ENCODE results near the gene ROR1.

The ROR1 gene

GRCh38 chr1:63773815-63774616 lies at the start of gene ROR1:
ROR1 (plus strand) TSS chr1:63774017.
- no peak for FAIRE-seq
- DNase-seq (ENCODE audit: low spot score): peak; percentile 79

GRCh38 chr1:63724375-63724899 lies 49.4 kb upstream of the ROR1 start:
- no peak for DNase-seq (ENCODE audit: low spot score)
- FAIRE-seq: no peak

- DNase-seq (ENCODE audit: low spot score) (no peak), FAIRE-seq (no peak)
These were observed 45.1 kb upstream of the ROR1 start for GRCh38 chr1:63728611-63729226.

- no peak for FAIRE-seq
- no peak for DNase-seq (ENCODE audit: low spot score)
These were observed 44.6 kb upstream of the ROR1 start for GRCh38 chr1:63729227-63729620.

- FAIRE-seq (no peak), DNase-seq (ENCODE audit: low spot score) (peak; percentile 66)
These were observed 43.6 kb upstream of the ROR1 start for GRCh38 chr1:63730211-63730610.

GRCh38 chr1:63731117-63732043 lies 42.4 kb upstream of the ROR1 start:
- peak; percentile 99 for DNase-seq (ENCODE audit: low spot score)
- peak; percentile 96 for FAIRE-seq

GRCh38 chr1:63732666-63733065 lies 41.2 kb upstream of the ROR1 start:
- FAIRE-seq (no peak), DNase-seq (ENCODE audit: low spot score) (peak; percentile 69)

GRCh38 chr1:63738772-63739171 lies 35.0 kb upstream of the ROR1 start:
- FAIRE-seq: no peak
- no peak for DNase-seq (ENCODE audit: low spot score)

GRCh38 chr1:63739452-63739851 lies 34.4 kb upstream of the ROR1 start:
- DNase-seq (ENCODE audit: low spot score) (no peak), FAIRE-seq (no peak)

GRCh38 chr1:63740432-63740831 lies 33.4 kb upstream of the ROR1 start:
- FAIRE-seq: no peak

GRCh38 chr1:63742526-63742925 lies 31.3 kb upstream of the ROR1 start:
- FAIRE-seq: no peak
- DNase-seq (ENCODE audit: low spot score): no peak

More at GRCh38 chr1:63740432-63740831, 33.4 kb upstream of the ROR1 start:
- DNase-seq (ENCODE audit: low spot score): no peak

- DNase-seq (ENCODE audit: low spot score) (no peak), FAIRE-seq (no peak)
These were observed 30.0 kb upstream of the ROR1 start for GRCh38 chr1:63743781-63744180.

- FAIRE-seq (no peak), DNase-seq (ENCODE audit: low spot score) (peak; percentile 60)
These were observed 27.5 kb upstream of the ROR1 start for GRCh38 chr1:63746129-63746864.

- FAIRE-seq: no peak
- no peak for DNase-seq (ENCODE audit: low spot score)
These were observed 26.4 kb upstream of the ROR1 start for GRCh38 chr1:63747445-63747844.

- DNase-seq (ENCODE audit: low spot score) (no peak), FAIRE-seq (no peak)
These were observed 25.7 kb upstream of the ROR1 start for GRCh38 chr1:63748046-63748580.

GRCh38 chr1:63748641-63749040 lies 25.2 kb upstream of the ROR1 start:
- DNase-seq (ENCODE audit: low spot score) (no peak), FAIRE-seq (no peak)

- FAIRE-seq: no peak
- no peak for DNase-seq (ENCODE audit: low spot score)
These were observed 23.1 kb upstream of the ROR1 start for GRCh38 chr1:63750721-63751120.

GRCh38 chr1:63752176-63752575 lies 21.6 kb upstream of the ROR1 start:
- FAIRE-seq: no peak
- no peak for DNase-seq (ENCODE audit: low spot score)

GRCh38 chr1:63753591-63753990 lies 20.2 kb upstream of the ROR1 start:
- DNase-seq (ENCODE audit: low spot score) (no peak), FAIRE-seq (no peak)

GRCh38 chr1:63756839-63757238 lies 17.0 kb upstream of the ROR1 start:
- FAIRE-seq (no peak), DNase-seq (ENCODE audit: low spot score) (no peak)

- no peak for FAIRE-seq
These were observed 16.5 kb upstream of the ROR1 start for GRCh38 chr1:63757334-63757733.

More at GRCh38 chr1:63757334-63757733, 16.5 kb upstream of the ROR1 start:
- DNase-seq (ENCODE audit: low spot score): no peak
